ENCODE results near the gene EHBP1L1.

- no peak for TF ChIP-seq POLR2A (IDR thresholded peaks at IDR 0.05; ENCODE audit: low read length)
- TF ChIP-seq BCL3 (IDR thresholded peaks at IDR 0.05), result no peak
Observed at GRCh38 chr11:65562788-65563187, 13.1 kb upstream of the EHBP1L1 start.

All from A549 (cell line).